ENCODE data around the gene WDR20.

The WDR20 gene

GRCh38 chr14:102209224-102209966, 69.7 kb downstream of the WDR20 start:
- no peak for TF ChIP-seq CTCF (conservative IDR thresholded peaks at IDR 0.05)
- no peak for TF ChIP-seq ZFX (IDR thresholded peaks at IDR 0.05)
- no peak overlapping the region for H3K27ac ChIP-seq

- no peak for TF ChIP-seq ZFX (IDR thresholded peaks at IDR 0.05)
- no peak for TF ChIP-seq CTCF (conservative IDR thresholded peaks at IDR 0.05)
- H3K27ac ChIP-seq: no peak overlapping the region
Measured at GRCh38 chr14:102210421-102211042, 70.8 kb downstream of the WDR20 start.

- TF ChIP-seq ZFX (IDR thresholded peaks at IDR 0.05): no peak
- no peak for TF ChIP-seq CTCF (conservative IDR thresholded peaks at IDR 0.05)
- no peak overlapping the region for H3K27ac ChIP-seq
Measured at GRCh38 chr14:102211240-102211639, 71.5 kb downstream of the WDR20 start.

- TF ChIP-seq ZFX (IDR thresholded peaks at IDR 0.05) (no peak), CTCF (conservative IDR thresholded peaks at IDR 0.05) (no peak)
- no peak overlapping the region for H3K27ac ChIP-seq
Measured at GRCh38 chr14:102212356-102212755, 72.7 kb downstream of the WDR20 start.

- TF ChIP-seq CTCF (conservative IDR thresholded peaks at IDR 0.05) (no peak), ZFX (IDR thresholded peaks at IDR 0.05) (no peak)
- H3K27ac ChIP-seq: no peak overlapping the region
Measured at GRCh38 chr14:102212845-102213244, 73.1 kb downstream of the WDR20 start.

- TF ChIP-seq ZFX (IDR thresholded peaks at IDR 0.05) (no peak), CTCF (conservative IDR thresholded peaks at IDR 0.05) (no peak)
- no peak overlapping the region for H3K27ac ChIP-seq
Measured at GRCh38 chr14:102213470-102213869, 73.8 kb downstream of the WDR20 start.

- TF ChIP-seq ZFX (IDR thresholded peaks at IDR 0.05): no peak
- TF ChIP-seq CTCF (conservative IDR thresholded peaks at IDR 0.05): no peak; the same call in 1 of the 2 replicates
Measured at GRCh38 chr14:102213984-102214658, 74.4 kb downstream of the WDR20 start.

More at GRCh38 chr14:102213984-102214658, 74.4 kb downstream of the WDR20 start:
- H3K27ac ChIP-seq: no peak overlapping the region

Data from C4-2B (cell line).